Skeletal muscle tissue (tissue), 4 donors: ENCODE results near the gene ICA1. TPM values are rescaled to one million over a fixed set of nuclear protein-coding genes. Genes with fewer than 3 reads are reported as not detected.

Experiments used
- H3K27ac ChIP-seq: one replicate; pipeline ENCODE4 v1.7.0; 2013; ENCODE audit warnings: mild to moderate bottlenecking, low read depth, low read length, inconsistent platforms
- H3K27me3 ChIP-seq, 3 donors: one replicate each; pipeline ENCODE4 v1.7.0; 2013; ENCODE audit warnings: low read length in 3 of 3; ENCODE audit not compliant: control insufficient read depth in 3 of 3, insufficient read depth in 3 of 3
- H3K36me3 ChIP-seq, 3 donors: one replicate each; pipeline ENCODE4 v1.7.0; 2013; ENCODE audit warnings: low read length in 3 of 3; ENCODE audit not compliant: control insufficient read depth in 3 of 3, insufficient read depth in 3 of 3
- H3K4me1 ChIP-seq, 3 donors: one replicate each; pipeline ENCODE4 v1.7.0; 2013; ENCODE audit warnings: low read length in 3 of 3, mild to moderate bottlenecking in 3 of 3; ENCODE audit not compliant: control insufficient read depth in 3 of 3, insufficient read depth in 3 of 3
- H3K4me3 ChIP-seq, 3 donors: one replicate each; pipeline ENCODE4 v1.7.0; 2013; ENCODE audit warnings: low read length in 3 of 3
- H3K9ac ChIP-seq, 3 donors: one replicate each; pipeline ENCODE4 v1.7.0; 2013; ENCODE audit warnings: low read length in 3 of 3, mild to moderate bottlenecking in 3 of 3, moderate library complexity in 2 of 3, low read depth in 1 of 3
- H3K9me3 ChIP-seq, 3 donors: one replicate each; pipeline ENCODE4 v1.7.0; 2013; ENCODE audit warnings: low read length in 3 of 3; ENCODE audit not compliant: control insufficient read depth in 3 of 3
- total RNA-seq: library from RNA; depleted of rRNA; stranded (reverse); fragments of >200 nt; gene quantifications from one replicate; pipeline ENCODE4 v1.2.3, GENCODE V29; 2014
- donor health status: Osteomylitis.

ICA1 gene
- total RNA-seq, 1 donor from 2014 or later = 8.9 TPM

- H3K4me1 ChIP-seq = peaks cover 2 to 3% (median 2%) of the 10 kb centered on the region in 3 donors
- no peaks in the 10 kb centered on the region for H3K9me3 ChIP-seq
- H3K27me3 ChIP-seq = no peaks in the 10 kb centered on the region
- no peak overlapping the region for H3K4me3 ChIP-seq
- H3K27ac ChIP-seq = no peak overlapping the region
- no peaks in the 10 kb centered on the region for H3K36me3 ChIP-seq
- H3K9ac ChIP-seq = no peak overlapping the region
These were observed 120.9 kb downstream of the ICA1 start for GRCh38 chr7:8141070-8141469.

- Histone ChIP-seq H3K36me3 (no peaks in the 10 kb centered on the region), H3K4me1 (no peaks in the 10 kb centered on the region), H3K27me3 (no peaks in the 10 kb centered on the region)
These were observed 125.8 kb downstream of the ICA1 start for GRCh38 chr7:8136051-8136730.

GRCh38 chr7:8135417-8135816, 126.5 kb downstream of the ICA1 start:
- no peak overlapping the region for H3K27ac ChIP-seq
- no peaks in the 10 kb centered on the region for H3K4me1 ChIP-seq
- H3K4me3 ChIP-seq = no peak overlapping the region
- no peaks in the 10 kb centered on the region for H3K27me3 ChIP-seq
- H3K36me3 ChIP-seq = no peaks in the 10 kb centered on the region
- no peak overlapping the region for H3K9ac ChIP-seq
- H3K9me3 ChIP-seq = no peaks in the 10 kb centered on the region

More at GRCh38 chr7:8136051-8136730, 125.8 kb downstream of the ICA1 start:
- no peak overlapping the region for H3K4me3 ChIP-seq
- H3K9ac ChIP-seq = no peak overlapping the region
- H3K9me3 ChIP-seq = no peaks in the 10 kb centered on the region
- no peak overlapping the region for H3K27ac ChIP-seq

- Histone ChIP-seq H3K27me3 (no peaks in the 10 kb centered on the region), H3K9me3 (no peaks in the 10 kb centered on the region), H3K27ac (no peak overlapping the region), H3K4me3 (no peak overlapping the region), H3K9ac (no peak overlapping the region), H3K36me3 (no peaks in the 10 kb centered on the region), H3K4me1 (no peaks in the 10 kb centered on the region)
These were observed 127.8 kb downstream of the ICA1 start for GRCh38 chr7:8134089-8134733.

- Histone ChIP-seq H3K9ac (no peak overlapping the region), H3K27me3 (no peaks in the 10 kb centered on the region), H3K9me3 (no peaks in the 10 kb centered on the region), H3K4me1 (no peaks in the 10 kb centered on the region), H3K36me3 (no peaks in the 10 kb centered on the region), H3K4me3 (no peak overlapping the region), H3K27ac (no peak overlapping the region)
These were observed 128.6 kb downstream of the ICA1 start for GRCh38 chr7:8133188-8133848.

- Histone ChIP-seq H3K27ac (no peak overlapping the region), H3K9ac (no peak overlapping the region), H3K27me3 (no peaks in the 10 kb centered on the region), H3K9me3 (no peaks in the 10 kb centered on the region), H3K4me3 (no peak overlapping the region), H3K36me3 (no peaks in the 10 kb centered on the region), H3K4me1 (no peaks in the 10 kb centered on the region)
These were observed 130.0 kb downstream of the ICA1 start for GRCh38 chr7:8131694-8132605.

- H3K9ac ChIP-seq = no peak overlapping the region
- H3K4me1 ChIP-seq = no peaks in the 10 kb centered on the region
- H3K36me3 ChIP-seq = no peaks in the 10 kb centered on the region
- H3K4me3 ChIP-seq = no peak overlapping the region
- H3K27me3 ChIP-seq = no peaks in the 10 kb centered on the region
- no peak overlapping the region for H3K27ac ChIP-seq
- H3K9me3 ChIP-seq = no peaks in the 10 kb centered on the region
These were observed 131.3 kb downstream of the ICA1 start for GRCh38 chr7:8130663-8131062.

GRCh38 chr7:8129318-8129659, 132.7 kb downstream of the ICA1 start:
- Histone ChIP-seq H3K36me3 (no peaks in the 10 kb centered on the region), H3K9me3 (no peaks in the 10 kb centered on the region), H3K27me3 (no peaks in the 10 kb centered on the region), H3K4me3 (no peak overlapping the region), H3K9ac (no peak overlapping the region), H3K27ac (no peak overlapping the region), H3K4me1 (no peaks in the 10 kb centered on the region)

GRCh38 chr7:8128449-8129317, 133.3 kb downstream of the ICA1 start:
- H3K27me3 ChIP-seq = no peaks in the 10 kb centered on the region
- H3K4me1 ChIP-seq = no peaks in the 10 kb centered on the region
- H3K27ac ChIP-seq = no peak overlapping the region
- no peaks in the 10 kb centered on the region for H3K9me3 ChIP-seq
- no peaks in the 10 kb centered on the region for H3K36me3 ChIP-seq
- no peak overlapping the region for H3K4me3 ChIP-seq
- no peak overlapping the region for H3K9ac ChIP-seq
